Measurements from ENCODE around the gene NISCH. TPM values are rescaled to one million over a fixed set of nuclear protein-coding genes. Genes with fewer than 3 reads are reported as not detected.
A peak's percentile ranks its signal among the peaks of the same experiment; 100 is the strongest.

The NISCH gene
- total and polyA plus RNA-seq, 2 of the 8 experiments (the other 6 are each of a cell fraction or from before 2014, with no cell fraction given) = 71.2 to 71.9 TPM

DNA sequence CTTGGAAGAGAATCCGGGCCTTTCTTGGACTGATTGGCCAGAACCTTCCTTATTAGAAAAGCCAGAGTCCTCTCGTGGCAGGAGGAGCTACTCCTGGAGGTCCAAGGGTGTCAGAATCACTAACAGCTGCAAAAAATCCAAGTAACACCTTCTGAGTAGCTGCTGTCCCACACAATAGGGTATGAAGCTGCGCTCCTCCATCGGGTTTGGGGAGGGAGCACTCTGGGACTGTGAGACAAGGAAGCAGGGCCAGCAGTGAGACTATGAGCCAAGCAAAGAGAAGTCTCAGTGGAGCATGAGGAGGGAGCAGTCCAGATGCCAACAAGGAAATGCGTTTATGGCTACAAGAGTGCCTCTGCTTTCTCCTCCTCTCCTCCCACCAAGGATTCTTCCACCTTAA lies 32.2 kb upstream of the NISCH start:
- 87% methylated on average over 5 of the region's 5 CpGs; no CpG with 5 or more reads in 1 of the 2 experiments for WGBS, 2 experiments (ENCODE audit: extremely low coverage in 1 of 2, insufficient coverage in 1 of 2, insufficient read length in 1 of 2, insufficient replicate concordance in 2 of 2, low coverage in 1 of 2, low lambda C conversion rate in 2 of 2, missing lambda C conversion rate in 1 of 2)
- no peak overlapping the region for H4K8ac ChIP-seq (ENCODE audit: extremely low read depth, insufficient read depth, low read length)
- peak overlapping the region in 1 of 4 experiments; percentile 27; a peak in 1 of 7 replicates for H3K9ac ChIP-seq (replicated peaks in 1 of 4; ENCODE audit: extremely low read depth in 1 of 4, low read depth in 3 of 4, low read length in 3 of 4)

More for the DNA sequence above, 32.2 kb upstream of the NISCH start:
- Histone ChIP-seq H3K79me2 (ENCODE audit: control insufficient read depth in 1 of 2, insufficient read depth in 2 of 2, low read length in 2 of 2) (no peaks in the 10 kb centered on the region), H3K23me2 (ENCODE audit: low read depth, low read length) (no peaks in the 10 kb centered on the region), H3K4me1 (replicated peaks in 1 of 4; ENCODE audit: control insufficient read depth in 3 of 4, insufficient read depth in 4 of 4, low read length in 3 of 4) (peaks cover 0 to 3% (median 0%) of the 10 kb centered on the region in 4 experiments; a peak in 2 of 7 replicates), H4K20me1 (replicated peaks in 1 of 2; ENCODE audit: control insufficient read depth in 1 of 2, insufficient read depth in 2 of 2, low read length in 2 of 2) (no peaks in the 10 kb centered on the region), H3K9me3 (ENCODE audit: insufficient read depth in 2 of 2, low read depth in 1 of 2, low read length in 1 of 2) (no peaks in the 10 kb centered on the region), H3K23ac (ENCODE audit: insufficient read length) (no peak overlapping the region), H3K27ac (ENCODE audit: low read depth, low read length) (no peak overlapping the region), H3K27me3 (replicated peaks in 1 of 4; ENCODE audit: control insufficient read depth in 3 of 4, extremely low read depth in 1 of 4, insufficient read depth in 3 of 4, low read length in 3 of 4) (no peaks in the 10 kb centered on the region), H2BK20ac (ENCODE audit: low read length) (no peak overlapping the region), H3K4me2 (ENCODE audit: insufficient read depth in 1 of 2, low read depth in 2 of 2, low read length in 2 of 2) (no peak overlapping the region), H2AK5ac (ENCODE audit: low read depth, low read length) (no peak overlapping the region), H3K4me3 (ENCODE audit: extremely low read depth in 1 of 4, insufficient read depth in 2 of 4, low read depth in 3 of 4, low read length in 4 of 4) (no peak overlapping the region), H2BK15ac (ENCODE audit: low read length) (no peak overlapping the region), H3K56ac (replicated peaks; ENCODE audit: insufficient read length, low read depth, low read length) (no peak overlapping the region), H2BK12ac (ENCODE audit: low read depth, low read length) (0 out of 2 replicates have a peak overlapping the region, but pooled peaks have one; percentile 21), H2BK120ac (replicated peaks; ENCODE audit: low read depth, low read length) (peak overlapping the region; percentile 18), H3K14ac (ENCODE audit: insufficient read length) (no peak overlapping the region), H3K18ac (ENCODE audit: extremely low read depth, low read length) (no peak overlapping the region), H3K4ac (replicated peaks; ENCODE audit: insufficient read length, low read depth, low read length) (no peak overlapping the region), H4K91ac (replicated peaks; ENCODE audit: insufficient read length, low read length) (no peak overlapping the region), H2BK5ac (ENCODE audit: low read depth, low read length) (no peak overlapping the region), H3K36me3 (ENCODE audit: control insufficient read depth in 2 of 4, insufficient read depth in 4 of 4, low read length in 3 of 4) (no peaks in the 10 kb centered on the region), H2AFZ (ENCODE audit: low read length) (no peak overlapping the region), H3K79me1 (ENCODE audit: low read depth, low read length) (no peaks in the 10 kb centered on the region), H4K5ac (ENCODE audit: insufficient read length, low read depth, low read length) (no peak overlapping the region)
- TF ChIP-seq CHD2 (IDR thresholded peaks at IDR 0.05; ENCODE audit: low read length) (no peak), RNF2 (IDR thresholded peaks at IDR 0.05; ENCODE audit: borderline replicate concordance, low read depth, low read length, missing control alignments, poor library complexity, severe bottlenecking) (no peak), POLR2A (IDR thresholded peaks at IDR 0.05; ENCODE audit: control extremely low read depth in 1 of 2, low read depth in 2 of 2, low read length in 2 of 2) (no peak), SIX5 (IDR thresholded peaks at IDR 0.05; ENCODE audit: low read depth, low read length) (no peak)
- ChIA-PET POLR2A (ENCODE audit: partially characterized antibody) (no interaction called here), CTCF (ENCODE audit: partially characterized antibody) (interaction anchor here (0.6 to 3.2 kb wide), 6 partner anchors 8 to 369 kb away, joined by 3 to 9 read pairs (median 4); no protein-coding TSS in a partner anchor)
- FAIRE-seq (no peak), DNase-seq (ENCODE audit: low read depth in 1 of 2, low spot score in 2 of 2) (no peak)

All from H1 (cell line).